ENCODE data around the gene SYT12.
A peak's percentile ranks its signal among the peaks of the same experiment; 100 is the strongest.

The SYT12 gene

DNA sequence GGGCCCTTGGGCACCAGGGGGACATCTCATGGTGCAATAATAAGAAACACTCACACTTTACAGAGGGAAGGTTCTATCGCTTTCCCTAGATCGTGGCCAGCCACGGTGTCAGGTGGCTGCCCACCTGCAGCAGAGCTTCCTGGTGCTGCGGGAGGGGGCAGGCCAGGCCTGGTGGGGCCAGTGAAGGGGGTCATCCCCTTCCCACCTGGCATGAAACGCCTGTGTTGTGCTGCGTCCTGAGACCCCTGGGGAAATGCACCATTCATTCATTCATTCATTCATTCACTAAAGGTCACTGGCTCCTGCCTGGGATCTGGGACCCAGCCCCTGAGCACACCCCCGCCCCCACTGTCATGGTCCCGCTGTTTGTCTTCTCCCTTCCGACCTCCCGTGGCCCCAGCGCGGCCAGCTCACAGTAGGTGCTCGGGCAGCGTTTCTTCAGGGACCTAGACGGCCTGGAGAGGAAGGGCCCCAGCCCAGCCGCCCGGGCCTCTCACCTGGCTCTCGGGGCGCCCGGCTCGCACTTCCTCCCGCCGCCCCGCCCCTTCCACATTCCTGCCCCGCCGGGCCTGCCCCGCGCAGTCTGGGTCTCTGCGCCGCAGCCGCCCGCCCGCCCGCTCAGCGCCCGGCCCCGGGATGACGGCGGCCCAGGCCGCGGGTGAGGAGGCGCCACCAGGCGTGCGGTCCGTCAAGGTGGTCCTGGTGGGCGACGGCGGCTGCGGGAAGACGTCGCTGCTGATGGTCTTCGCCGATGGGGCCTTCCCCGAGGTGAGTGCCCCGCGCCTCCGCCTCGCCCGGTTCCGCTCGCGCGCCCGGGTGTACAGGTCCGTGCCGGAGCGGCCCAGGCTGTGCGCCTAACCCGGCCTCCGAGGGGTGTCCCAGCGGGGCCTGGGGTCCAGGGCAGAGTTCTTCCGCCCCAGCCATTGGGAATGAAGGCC is 33.6 kb downstream of the SYT12 start, which contains the start of gene RHOD:
RHOD (plus strand) TSS at position 581 of the 938 bp plus-strand sequence; CDS start at position 637, 56 bp downstream.
- DNase-seq (ENCODE audit: low read depth), result peak; percentile 27

- DNase-seq (ENCODE audit: low read depth), result no peak
Measured at GRCh38 chr11:67057205-67057672, 34.3 kb downstream of the SYT12 start.

- no peak for DNase-seq (ENCODE audit: low read depth)
Measured at GRCh38 chr11:67058506-67058905, 35.6 kb downstream of the SYT12 start.

- no peak for DNase-seq (ENCODE audit: low read depth)
Measured at GRCh38 chr11:67059671-67060070, 36.7 kb downstream of the SYT12 start.

DNA sequence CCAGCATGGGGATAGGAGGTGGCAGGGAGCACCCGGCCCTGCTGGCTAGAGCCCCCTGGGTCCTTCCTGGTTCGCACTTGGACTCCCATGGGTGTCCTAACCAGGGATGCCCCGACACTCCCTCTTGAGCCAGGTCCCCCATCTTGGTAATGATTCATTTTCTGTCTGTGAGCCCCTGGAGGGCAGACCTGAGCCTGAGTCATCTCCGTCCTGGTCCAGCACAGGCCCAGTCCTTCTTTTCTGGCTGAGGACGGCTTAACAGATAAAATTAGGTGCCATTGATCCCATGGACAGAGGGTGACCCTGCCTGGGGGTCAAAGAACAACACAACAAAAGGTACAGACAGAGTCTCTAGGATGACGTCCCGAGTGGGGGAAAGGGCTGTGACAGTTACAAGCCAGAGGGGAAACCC is 37.2 kb downstream of the SYT12 start:
- no peak for DNase-seq (ENCODE audit: low read depth)

- DNase-seq (ENCODE audit: low read depth), result no peak
Measured at GRCh38 chr11:67062526-67063373, 39.8 kb downstream of the SYT12 start.

GRCh38 chr11:67066333-67066709 is 43.4 kb downstream of the SYT12 start:
- no peak for DNase-seq (ENCODE audit: low read depth)

- DNase-seq (ENCODE audit: low read depth), result peak; percentile 52
Measured at GRCh38 chr11:67071420-67072284, 48.7 kb downstream of the SYT12 start.

DNA sequence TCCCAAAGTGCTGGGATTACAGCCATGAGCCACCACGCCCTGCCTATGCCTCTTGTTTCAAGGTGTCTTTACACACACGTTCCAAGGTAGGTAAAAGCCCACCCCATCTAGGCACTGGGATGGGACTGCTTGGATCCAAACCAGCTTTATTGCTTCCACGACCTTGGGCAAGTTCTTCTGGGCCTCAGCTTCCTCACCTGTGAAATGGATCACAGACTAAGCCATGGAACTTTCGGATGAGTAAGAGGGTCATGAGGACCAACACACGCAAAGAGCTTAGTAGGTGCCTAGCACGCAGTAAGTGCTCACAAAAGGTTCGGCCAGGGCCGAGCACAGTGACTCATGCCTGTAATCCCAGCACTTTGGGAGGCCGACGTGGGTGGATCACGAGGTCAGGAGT is 49.4 kb downstream of the SYT12 start:
- no peak for DNase-seq (ENCODE audit: low read depth)

DNA sequence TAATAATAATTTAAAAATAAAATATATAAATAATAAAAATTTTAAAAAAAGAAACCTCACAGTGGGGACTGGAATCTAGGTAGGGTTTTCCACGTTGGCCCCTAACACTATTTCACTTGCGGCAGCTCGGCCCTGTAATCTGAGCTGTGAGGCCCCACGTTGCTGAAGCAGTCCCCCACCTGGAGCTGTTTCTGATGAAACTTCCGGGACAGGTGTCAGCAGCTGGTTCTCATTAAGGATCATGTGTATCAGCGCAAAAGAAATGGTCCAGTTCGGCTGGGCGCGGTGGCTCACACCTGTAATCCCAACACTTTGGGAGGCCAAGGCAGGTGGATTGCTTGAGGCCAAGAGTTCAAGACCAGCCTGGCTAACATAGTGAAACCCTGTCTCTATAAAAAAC is 51.0 kb downstream of the SYT12 start:
- no peak for DNase-seq (ENCODE audit: low read depth)

DNA sequence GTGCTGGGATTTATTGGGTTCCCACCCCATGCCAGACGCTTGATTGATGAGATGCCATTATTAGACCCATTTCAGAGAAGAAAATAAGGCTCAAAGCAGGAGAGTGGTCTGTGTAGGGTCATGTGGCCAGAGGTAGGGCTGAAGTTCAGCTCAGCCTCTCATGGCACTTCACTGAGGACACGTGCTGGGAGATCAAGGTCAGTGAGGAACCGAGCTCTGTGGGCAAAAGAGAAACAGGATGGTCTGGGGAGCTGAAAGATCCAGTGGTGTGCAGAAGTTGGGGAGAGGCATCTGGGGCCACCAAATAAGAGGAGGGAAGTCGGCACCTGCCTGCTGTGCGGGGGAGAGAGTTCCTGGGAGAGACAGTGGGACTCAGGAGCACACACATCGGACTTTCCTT is 53.3 kb downstream of the SYT12 start:
- DNase-seq (ENCODE audit: low read depth), result no peak

DNA sequence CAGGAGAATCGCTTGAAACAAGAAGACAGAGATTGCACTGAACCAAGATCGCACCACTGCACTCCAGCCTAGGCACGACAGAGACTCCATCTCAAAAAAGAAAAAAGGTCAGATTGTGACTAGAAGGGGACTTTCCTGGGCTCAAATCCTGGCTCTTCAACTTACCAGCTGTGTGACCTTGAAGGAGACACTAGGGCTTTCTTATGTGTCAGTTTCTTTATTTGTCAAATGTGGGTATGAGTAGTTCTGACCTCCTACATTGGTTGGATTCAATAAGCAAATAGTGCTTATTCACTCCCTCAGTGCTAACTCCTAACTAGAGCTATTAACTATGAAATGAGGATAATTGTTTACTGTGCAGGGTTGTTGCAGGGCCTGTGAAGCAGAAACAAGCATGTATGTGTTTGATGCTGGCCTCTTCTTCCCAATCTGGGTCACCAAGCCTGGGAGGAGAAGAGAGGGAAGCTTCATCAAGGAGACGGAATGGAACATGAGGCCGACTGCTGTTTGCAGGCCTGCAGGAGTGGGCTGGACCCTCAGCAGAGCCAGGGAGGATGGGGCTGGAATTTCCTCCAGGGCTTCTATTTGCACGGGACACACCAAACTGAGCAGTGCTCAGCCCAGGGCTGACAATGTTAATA is 56.3 kb downstream of the SYT12 start:
- DNase-seq (ENCODE audit: low read depth), result no peak

GRCh38 chr11:67082071-67082791 is 59.3 kb downstream of the SYT12 start:
- DNase-seq (ENCODE audit: low read depth), result no peak

DNA sequence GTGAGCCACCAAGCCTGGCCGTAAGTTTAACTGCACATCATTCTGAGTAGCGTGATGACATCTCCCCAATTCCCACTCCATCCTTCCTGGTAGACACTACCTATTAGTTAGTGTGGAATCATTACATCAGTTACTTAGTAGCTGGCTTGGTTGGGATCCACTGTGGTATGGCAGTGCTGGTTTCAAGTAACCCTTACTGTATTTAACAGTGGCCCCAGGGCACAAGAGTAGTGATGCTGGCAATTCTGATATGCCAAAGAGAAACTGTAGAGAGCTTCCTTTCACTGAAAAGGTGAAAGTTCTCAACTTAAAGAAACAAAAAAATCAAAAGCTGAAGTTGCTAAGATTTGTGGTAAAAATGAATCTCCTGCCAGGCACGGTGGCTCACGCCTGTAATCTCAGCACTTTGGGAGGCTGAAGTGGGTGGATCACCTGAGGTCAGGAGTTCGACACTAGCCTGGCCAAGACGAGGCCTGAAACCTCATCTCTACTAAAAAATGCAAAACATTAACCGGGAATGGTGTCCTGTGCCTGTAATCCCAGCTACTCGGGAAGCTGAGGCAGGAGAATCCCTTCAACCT is 60.9 kb downstream of the SYT12 start:
- DNase-seq (ENCODE audit: low read depth), result no peak

- no peak for DNase-seq (ENCODE audit: low read depth)
Measured at GRCh38 chr11:67085617-67086016, 62.7 kb downstream of the SYT12 start.

- no peak for DNase-seq (ENCODE audit: low read depth)
Measured at GRCh38 chr11:67090717-67091116, 67.8 kb downstream of the SYT12 start.

- DNase-seq (ENCODE audit: low read depth), result no peak
Measured at GRCh38 chr11:67095214-67095507, 72.2 kb downstream of the SYT12 start.

- no peak for DNase-seq (ENCODE audit: low read depth)
Measured at GRCh38 chr11:67098799-67099429, 76.0 kb downstream of the SYT12 start.

- no peak for DNase-seq (ENCODE audit: low read depth)
Measured at GRCh38 chr11:67099831-67100324, 76.9 kb downstream of the SYT12 start.

Measured in activated T-helper 1 cell treated with Interleukin-2 at 50 U/mL for 16 hours (primary cell).